ENCODE measurements around the gene SPN. TPM values are rescaled to one million over a fixed set of nuclear protein-coding genes. Genes with fewer than 3 reads are reported as not detected.

SPN gene
- total and polyA plus RNA-seq, 9 of the 15 experiments (the other 6 are each of a cell fraction or from before 2014, with no cell fraction given): 24.3 to 225 (median 79.4) TPM

DNA sequence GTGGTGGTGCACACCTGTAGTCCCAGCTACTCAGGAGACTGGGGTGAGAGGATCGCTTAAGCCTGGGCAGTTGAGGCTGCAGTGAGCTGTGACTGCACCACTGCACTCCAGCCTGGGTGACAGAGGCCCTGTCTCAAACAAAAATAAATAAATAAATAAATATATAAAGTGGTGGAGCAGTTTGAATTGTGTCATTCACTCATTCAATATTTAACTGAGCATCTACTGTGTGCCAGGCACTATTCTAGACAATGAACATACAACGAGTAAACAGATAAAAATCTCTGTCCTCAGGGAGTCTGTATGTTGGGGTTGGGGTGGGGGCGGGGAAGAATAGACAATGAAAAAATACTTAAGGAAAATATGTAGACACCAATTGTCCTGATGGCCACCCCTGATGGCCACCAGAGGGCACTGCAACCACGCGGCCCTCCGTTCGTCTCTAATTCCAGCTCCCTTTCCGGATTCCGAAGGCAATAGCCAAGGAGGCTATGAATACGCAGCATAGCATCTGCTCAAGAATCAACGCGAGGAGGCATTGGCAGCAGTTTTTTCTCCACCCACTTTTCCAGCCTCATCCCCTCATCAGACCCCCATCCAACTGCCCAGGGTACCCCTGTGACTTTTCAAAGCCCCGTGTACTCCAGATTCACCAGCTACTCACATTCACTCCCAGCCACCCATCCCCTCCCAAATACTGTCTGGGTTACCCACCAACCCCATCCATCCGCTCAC is 37.4 kb downstream of the SPN start (continued):
- TF ChIP-seq, protein P1, sequence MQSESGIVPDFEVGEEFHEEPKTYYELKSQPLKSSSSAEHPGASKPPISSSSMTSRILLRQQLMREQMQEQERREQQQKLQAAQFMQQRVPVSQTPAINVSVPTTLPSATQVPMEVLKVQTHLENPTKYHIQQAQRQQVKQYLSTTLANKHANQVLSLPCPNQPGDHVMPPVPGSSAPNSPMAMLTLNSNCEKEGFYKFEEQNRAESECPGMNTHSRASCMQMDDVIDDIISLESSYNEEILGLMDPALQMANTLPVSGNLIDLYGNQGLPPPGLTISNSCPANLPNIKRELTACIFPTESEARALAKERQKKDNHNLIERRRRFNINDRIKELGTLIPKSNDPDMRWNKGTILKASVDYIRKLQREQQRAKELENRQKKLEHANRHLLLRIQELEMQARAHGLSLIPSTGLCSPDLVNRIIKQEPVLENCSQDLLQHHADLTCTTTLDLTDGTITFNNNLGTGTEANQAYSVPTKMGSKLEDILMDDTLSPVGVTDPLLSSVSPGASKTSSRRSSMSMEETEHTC (IDR thresholded peaks at IDR 0.05): no peak
- TF ChIP-seq ZNF311 (CRISPR knock-in tag; IDR thresholded peaks at IDR 0.05) (no peak), CBFB (CRISPR knock-in tag; IDR thresholded peaks at IDR 0.05) (no peak), SMARCE1 (IDR thresholded peaks at IDR 0.05) (no peak), MCM5 (IDR thresholded peaks at IDR 0.05; ENCODE audit: low read depth) (no peak), ZNF431 (CRISPR knock-in tag; IDR thresholded peaks at IDR 0.05) (no peak), DACH1 (IDR thresholded peaks at IDR 0.05; ENCODE audit: partially characterized antibody) (no peak), TEAD4 (IDR thresholded peaks at IDR 0.05; ENCODE audit: low read length) (peak; percentile 32; the same call in 1 of the 2 replicates), TEAD4 (CRISPR knock-in tag; IDR thresholded peaks at IDR 0.05; ENCODE audit: borderline replicate concordance) (no peak), RCOR1 (IDR thresholded peaks at IDR 0.05; ENCODE audit: borderline replicate concordance in 1 of 2, low read depth in 2 of 2, low read length in 2 of 2) (peak in 1 of 2 experiments; percentile 37; a peak in 1 of 4 replicates), SMC3 (conservative IDR thresholded peaks at IDR 0.05; ENCODE audit: insufficient read depth, low read depth, low read length) (peak; percentile 87), CREM (IDR thresholded peaks at IDR 0.05; ENCODE audit: low read depth) (peak; percentile 21; the same call in 1 of the 2 replicates), ADNP (tag; IDR thresholded peaks at IDR 0.05) (peak; percentile 64; the same call in 1 of the 2 replicates), KLF16 (IDR thresholded peaks at IDR 0.05) (peak; percentile 45; the same call in 1 of the 2 replicates), E2F3 (CRISPR knock-in tag; IDR thresholded peaks at IDR 0.05) (no peak), GABPB2 (CRISPR knock-in tag; conservative IDR thresholded peaks at IDR 0.05) (no peak), ZNF274 (IDR thresholded peaks at IDR 0.05; ENCODE audit: borderline replicate concordance, low read depth, low read length) (no peak), NRF1 (conservative IDR thresholded peaks at IDR 0.05 in 1 of 2, IDR thresholded peaks at IDR 0.05 in 1 of 2) (no peak), ZNF644 (tag; IDR thresholded peaks at IDR 0.05; ENCODE audit: low read depth) (no peak)
- TF ChIP-seq, protein P2, sequence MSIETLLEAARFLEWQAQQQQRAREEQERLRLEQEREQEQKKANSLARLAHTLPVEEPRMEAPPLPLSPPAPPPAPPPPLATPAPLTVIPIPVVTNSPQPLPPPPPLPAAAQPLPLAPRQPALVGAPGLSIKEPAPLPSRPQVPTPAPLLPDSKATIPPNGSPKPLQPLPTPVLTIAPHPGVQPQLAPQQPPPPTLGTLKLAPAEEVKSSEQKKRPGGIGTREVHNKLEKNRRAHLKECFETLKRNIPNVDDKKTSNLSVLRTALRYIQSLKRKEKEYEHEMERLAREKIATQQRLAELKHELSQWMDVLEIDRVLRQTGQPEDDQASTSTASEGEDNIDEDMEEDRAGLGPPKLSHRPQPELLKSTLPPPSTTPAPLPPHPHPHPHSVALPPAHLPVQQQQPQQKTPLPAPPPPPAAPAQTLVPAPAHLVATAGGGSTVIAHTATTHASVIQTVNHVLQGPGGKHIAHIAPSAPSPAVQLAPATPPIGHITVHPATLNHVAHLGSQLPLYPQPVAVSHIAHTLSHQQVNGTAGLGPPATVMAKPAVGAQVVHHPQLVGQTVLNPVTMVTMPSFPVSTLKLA (conservative IDR thresholded peaks at IDR 0.05): peak in 1 of 2 experiments; percentile 20; a peak in 1 of 4 replicates
- TF ChIP-seq, protein P3, sequence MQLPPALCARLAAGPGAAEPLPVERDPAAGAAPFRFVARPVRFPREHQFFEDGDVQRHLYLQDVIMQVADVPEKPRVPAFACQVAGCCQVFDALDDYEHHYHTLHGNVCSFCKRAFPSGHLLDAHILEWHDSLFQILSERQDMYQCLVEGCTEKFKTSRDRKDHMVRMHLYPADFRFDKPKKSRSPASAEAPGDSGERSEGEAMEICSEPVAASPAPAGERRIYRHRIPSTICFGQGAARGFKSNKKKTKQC (CRISPR knock-in tag; IDR thresholded peaks at IDR 0.05): no peak
- TF ChIP-seq, protein P4, sequence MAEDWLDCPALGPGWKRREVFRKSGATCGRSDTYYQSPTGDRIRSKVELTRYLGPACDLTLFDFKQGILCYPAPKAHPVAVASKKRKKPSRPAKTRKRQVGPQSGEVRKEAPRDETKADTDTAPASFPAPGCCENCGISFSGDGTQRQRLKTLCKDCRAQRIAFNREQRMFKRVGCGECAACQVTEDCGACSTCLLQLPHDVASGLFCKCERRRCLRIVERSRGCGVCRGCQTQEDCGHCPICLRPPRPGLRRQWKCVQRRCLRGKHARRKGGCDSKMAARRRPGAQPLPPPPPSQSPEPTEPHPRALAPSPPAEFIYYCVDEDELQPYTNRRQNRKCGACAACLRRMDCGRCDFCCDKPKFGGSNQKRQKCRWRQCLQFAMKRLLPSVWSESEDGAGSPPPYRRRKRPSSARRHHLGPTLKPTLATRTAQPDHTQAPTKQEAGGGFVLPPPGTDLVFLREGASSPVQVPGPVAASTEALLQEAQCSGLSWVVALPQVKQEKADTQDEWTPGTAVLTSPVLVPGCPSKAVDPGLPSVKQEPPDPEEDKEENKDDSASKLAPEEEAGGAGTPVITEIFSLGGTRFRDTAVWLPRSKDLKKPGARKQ (CRISPR knock-in tag; IDR thresholded peaks at IDR 0.05): no peak
- TF ChIP-seq, protein P5, sequence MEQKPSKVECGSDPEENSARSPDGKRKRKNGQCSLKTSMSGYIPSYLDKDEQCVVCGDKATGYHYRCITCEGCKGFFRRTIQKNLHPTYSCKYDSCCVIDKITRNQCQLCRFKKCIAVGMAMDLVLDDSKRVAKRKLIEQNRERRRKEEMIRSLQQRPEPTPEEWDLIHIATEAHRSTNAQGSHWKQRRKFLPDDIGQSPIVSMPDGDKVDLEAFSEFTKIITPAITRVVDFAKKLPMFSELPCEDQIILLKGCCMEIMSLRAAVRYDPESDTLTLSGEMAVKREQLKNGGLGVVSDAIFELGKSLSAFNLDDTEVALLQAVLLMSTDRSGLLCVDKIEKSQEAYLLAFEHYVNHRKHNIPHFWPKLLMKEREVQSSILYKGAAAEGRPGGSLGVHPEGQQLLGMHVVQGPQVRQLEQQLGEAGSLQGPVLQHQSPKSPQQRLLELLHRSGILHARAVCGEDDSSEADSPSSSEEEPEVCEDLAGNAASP (IDR thresholded peaks at IDR 0.05): no peak
